PFSK-1 (cell line): ENCODE results near the gene STEAP1B.

Source experiments
- FOXP2 ChIP-seq: optimal IDR thresholded peaks from 2 replicates; pipeline ENCODE3; 2011; ENCODE audit warnings: borderline replicate concordance, control low read depth, inconsistent platforms; ENCODE audit not compliant: insufficient read depth; ENCODE audit errors: extremely low read length, extremely low read depth
- POLR2AphosphoS5 ChIP-seq: IDR thresholded peaks from 2 replicates; pipeline ENCODE4 v1.6.1; 2012; ENCODE audit warnings: low read depth, mild to moderate bottlenecking, control low read depth, low read length, moderate library complexity
- REST ChIP-seq, 2 experiments: IDR thresholded peaks; 2 replicates each; pipeline versions ENCODE4 v1.6.1 to v1.8.0; 2011 to 2012; ENCODE audit warnings: low read depth in 2 of 2, low read length in 2 of 2, control low read depth in 1 of 2, inconsistent platforms in 1 of 2, mild to moderate bottlenecking in 1 of 2, moderate library complexity in 1 of 2; ENCODE audit not compliant: insufficient read depth in 1 of 2
- SIN3A ChIP-seq: IDR thresholded peaks from 2 replicates; pipeline ENCODE4 v1.6.1; 2012; ENCODE audit warnings: mild to moderate bottlenecking, low read length, moderate library complexity, borderline replicate concordance; ENCODE audit not compliant: insufficient read depth
- TAF1 ChIP-seq: IDR thresholded peaks from 2 replicates; pipeline ENCODE4 v1.6.1; 2012; ENCODE audit warnings: low read length, control low read depth, borderline replicate concordance; ENCODE audit not compliant: insufficient read depth

Gene STEAP1B

DNA sequence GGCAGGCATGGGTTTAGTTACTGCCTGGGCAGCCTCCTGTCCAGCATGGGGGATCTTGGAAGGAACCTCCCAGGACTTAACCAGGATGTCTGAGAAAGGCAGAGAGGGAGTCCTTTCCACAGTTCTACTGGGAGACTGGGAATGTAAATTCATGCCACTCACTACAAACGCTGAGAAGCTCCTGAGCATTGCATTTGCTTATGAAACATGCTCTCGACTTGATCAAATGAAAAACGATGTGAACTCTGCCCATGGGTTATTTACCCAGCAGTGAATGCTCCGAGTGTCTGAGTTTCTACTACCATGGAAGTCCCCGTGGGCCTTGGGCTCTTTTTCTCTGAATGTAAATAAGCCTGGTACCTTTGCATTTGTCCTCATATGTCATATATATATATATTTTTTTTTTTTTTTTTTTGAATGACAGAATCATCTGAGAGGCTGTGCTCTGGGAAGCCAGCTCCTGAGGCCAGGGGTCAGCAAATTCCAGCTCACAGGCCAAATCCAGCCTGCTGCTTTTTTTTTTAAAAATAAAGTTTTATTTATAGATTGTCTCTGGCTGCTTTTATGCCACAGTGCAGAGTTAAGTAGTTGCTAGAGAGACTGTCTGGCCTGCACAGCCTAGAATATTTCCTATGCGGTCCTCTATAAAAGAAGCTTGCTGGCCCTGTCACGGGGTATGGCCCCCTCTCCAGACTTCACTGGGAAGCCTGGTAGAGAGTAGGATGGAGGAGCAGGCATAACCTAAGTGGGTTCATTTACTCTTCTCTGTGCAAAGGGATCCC lies 121.6 kb downstream of the STEAP1B start:
- TF ChIP-seq REST (IDR thresholded peaks at IDR 0.05; ENCODE audit: insufficient read depth in 1 of 2, low read depth in 2 of 2, low read length in 2 of 2) (no peak), TAF1 (no peak)

- TF ChIP-seq POLR2AphosphoS5 = no peak
- no peak for TF ChIP-seq TAF1
Observed at GRCh38 chr7:22377703-22378102, 122.3 kb downstream of the STEAP1B start.

GRCh38 chr7:22375359-22376048 lies 124.5 kb downstream of the STEAP1B start:
- TF ChIP-seq TAF1 = no peak
- TF ChIP-seq SIN3A = no peak
- TF ChIP-seq REST (IDR thresholded peaks at IDR 0.05; ENCODE audit: insufficient read depth in 1 of 2, low read depth in 2 of 2, low read length in 2 of 2) = no peak
- no peak for TF ChIP-seq POLR2AphosphoS5
- TF ChIP-seq FOXP2 = no peak

DNA sequence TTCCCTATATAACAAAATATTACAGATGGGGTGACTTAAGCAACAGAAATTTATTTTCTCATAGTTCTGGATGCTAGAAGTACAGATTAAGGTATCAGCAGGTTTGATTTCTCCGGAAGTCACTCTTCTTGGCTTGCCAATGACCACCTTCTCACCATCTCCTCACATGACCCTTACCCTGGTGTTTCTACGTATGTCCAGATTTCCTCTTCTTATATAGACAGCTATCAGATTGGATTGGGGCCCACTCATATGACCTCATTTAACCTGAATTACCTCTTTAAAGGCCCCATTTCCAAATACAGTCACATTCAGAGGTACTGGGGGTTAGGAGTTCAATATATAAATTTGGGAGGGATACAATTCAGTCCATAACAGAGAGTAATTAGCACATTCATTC lies 126.1 kb downstream of the STEAP1B start:
- TF ChIP-seq TAF1 (no peak), FOXP2 (no peak), REST (IDR thresholded peaks at IDR 0.05; ENCODE audit: insufficient read depth in 1 of 2, low read depth in 2 of 2, low read length in 2 of 2) (no peak), SIN3A (no peak), POLR2AphosphoS5 (no peak)

DNA sequence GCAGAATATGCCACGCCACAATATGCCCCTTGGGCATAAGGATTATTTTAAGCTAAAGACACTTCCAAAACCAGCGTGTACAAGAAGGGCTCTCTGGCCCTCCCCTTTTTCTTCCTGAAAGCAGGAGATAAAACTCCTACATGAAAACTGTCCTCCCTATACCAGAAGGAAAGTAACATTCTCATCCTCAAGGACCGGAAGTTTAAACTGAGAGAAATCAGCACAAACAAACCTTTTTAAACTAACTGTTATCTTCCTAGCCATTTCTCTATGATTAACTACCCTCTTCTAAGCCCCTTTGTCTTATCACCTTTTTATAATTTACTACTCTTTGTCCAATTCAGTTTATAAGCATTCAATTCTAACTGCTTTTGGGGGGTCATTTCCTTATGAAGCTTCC lies 126.6 kb downstream of the STEAP1B start:
- no peak for TF ChIP-seq TAF1
- TF ChIP-seq REST (IDR thresholded peaks at IDR 0.05; ENCODE audit: insufficient read depth in 1 of 2, low read depth in 2 of 2, low read length in 2 of 2) = no peak
- TF ChIP-seq SIN3A = no peak
- no peak for TF ChIP-seq POLR2AphosphoS5
- TF ChIP-seq FOXP2 = no peak
